ENCODE results near the gene ASXL3. TPM values are rescaled to one million over a fixed set of nuclear protein-coding genes. Genes with fewer than 3 reads are reported as not detected.

The ASXL3 gene
- total RNA-seq, 6 donors from 2014 or later = 0.46 to 2.2 (median 0.98) TPM

- ATAC-seq (ENCODE audit: low FRiP score in 2 of 2) = no peak
- no peak for TF ChIP-seq EP300 (IDR thresholded peaks at IDR 0.05)
- no peak for TF ChIP-seq POLR2A (IDR thresholded peaks at IDR 0.05)
- TF ChIP-seq POLR2AphosphoS5 (IDR thresholded peaks at IDR 0.05) = no peak
- no peak for TF ChIP-seq CTCF (IDR thresholded peaks at IDR 0.05)
Measured at GRCh38 chr18:33694593-33694992, 116.6 kb downstream of the ASXL3 start.

GRCh38 chr18:33696332-33697162, 118.5 kb downstream of the ASXL3 start:
- H3K27ac ChIP-seq = no peak overlapping the region
- H3K9me3 ChIP-seq = no peaks in the 10 kb centered on the region
- TF ChIP-seq POLR2A (IDR thresholded peaks at IDR 0.05) (no peak), EP300 (IDR thresholded peaks at IDR 0.05) (no peak), POLR2AphosphoS5 (IDR thresholded peaks at IDR 0.05) (no peak), CTCF (IDR thresholded peaks at IDR 0.05) (no peak)
- no peaks in the 10 kb centered on the region for H3K4me1 ChIP-seq
- H3K4me3 ChIP-seq = no peak overlapping the region
- H3K36me3 ChIP-seq = no peaks in the 10 kb centered on the region
- ATAC-seq (ENCODE audit: low FRiP score in 2 of 2) (no peak), DNase-seq (no peak)
- H3K27me3 ChIP-seq = no peaks in the 10 kb centered on the region
- 72 to 83% methylated on average over 3 of the region's 3 CpGs for WGBS, 2 donors

More at GRCh38 chr18:33694593-33694992, 116.6 kb downstream of the ASXL3 start:
- Histone ChIP-seq H3K27ac (no peak overlapping the region), H3K4me1 (no peaks in the 10 kb centered on the region), H3K36me3 (no peaks in the 10 kb centered on the region), H3K9me3 (no peaks in the 10 kb centered on the region), H3K27me3 (no peaks in the 10 kb centered on the region), H3K4me3 (no peak overlapping the region)
- 89% methylated on average over 2 of the region's 2 CpGs for WGBS, 2 donors
- DNase-seq = no peak

- TF ChIP-seq CTCF (IDR thresholded peaks at IDR 0.05) = no peak
- TF ChIP-seq POLR2AphosphoS5 (IDR thresholded peaks at IDR 0.05) = no peak
- no peak for TF ChIP-seq EP300 (IDR thresholded peaks at IDR 0.05)
- TF ChIP-seq POLR2A (IDR thresholded peaks at IDR 0.05) = no peak
- Histone ChIP-seq H3K4me1 (no peaks in the 10 kb centered on the region), H3K9me3 (no peaks in the 10 kb centered on the region), H3K27ac (no peak overlapping the region), H3K27me3 (no peaks in the 10 kb centered on the region), H3K36me3 (no peaks in the 10 kb centered on the region), H3K4me3 (no peak overlapping the region)
- ATAC-seq (ENCODE audit: low FRiP score in 2 of 2) (no peak), DNase-seq (no peak)
- 43% methylated on average over 2 of the region's 2 CpGs for WGBS, 2 donors
Measured at GRCh38 chr18:33697498-33697897, 119.5 kb downstream of the ASXL3 start.

- 65 to 84% methylated on average over 3 of the region's 3 CpGs for WGBS, 2 donors
Measured at GRCh38 chr18:33699372-33699771, 121.4 kb downstream of the ASXL3 start.

More at GRCh38 chr18:33699372-33699771, 121.4 kb downstream of the ASXL3 start:
- TF ChIP-seq POLR2A (IDR thresholded peaks at IDR 0.05) = no peak
- TF ChIP-seq EP300 (IDR thresholded peaks at IDR 0.05) = no peak
- TF ChIP-seq POLR2AphosphoS5 (IDR thresholded peaks at IDR 0.05) = no peak
- TF ChIP-seq CTCF (IDR thresholded peaks at IDR 0.05) = no peak
- Histone ChIP-seq H3K36me3 (no peaks in the 10 kb centered on the region), H3K27me3 (no peaks in the 10 kb centered on the region), H3K9me3 (no peaks in the 10 kb centered on the region), H3K4me3 (no peak overlapping the region), H3K27ac (no peak overlapping the region), H3K4me1 (no peaks in the 10 kb centered on the region)
- ATAC-seq (ENCODE audit: low FRiP score in 2 of 2) (no peak), DNase-seq (no peak)

Data from upper lobe of left lung (tissue), 6 donors.